ENCODE results near the gene PLA2R1. TPM values are rescaled to one million over a fixed set of nuclear protein-coding genes. Genes with fewer than 3 reads are reported as not detected.

PLA2R1 gene
- total RNA-seq, 4 donors from 2014 or later = 18.3 to 52.0 (median 34.1) TPM

GRCh38 chr2:159925975-159926374, 136.4 kb downstream of the PLA2R1 start:
- DNase-seq (ENCODE audit: low spot score in 2 of 2) = no peak
- intact Hi-C loops (cut with DNase I; ENCODE audit: low total_unique reads) = no loop called here
- no peak for TF ChIP-seq CTCF (IDR thresholded peaks at IDR 0.05)
- no peak for TF ChIP-seq POLR2A (IDR thresholded peaks at IDR 0.05)
- no peak overlapping the region for H3K4me3 ChIP-seq (ENCODE audit: low read depth, poor library complexity, severe bottlenecking)
- WGBS, 2 donors = 77 to 83% methylated on average over 3 of the region's 3 CpGs

DNA sequence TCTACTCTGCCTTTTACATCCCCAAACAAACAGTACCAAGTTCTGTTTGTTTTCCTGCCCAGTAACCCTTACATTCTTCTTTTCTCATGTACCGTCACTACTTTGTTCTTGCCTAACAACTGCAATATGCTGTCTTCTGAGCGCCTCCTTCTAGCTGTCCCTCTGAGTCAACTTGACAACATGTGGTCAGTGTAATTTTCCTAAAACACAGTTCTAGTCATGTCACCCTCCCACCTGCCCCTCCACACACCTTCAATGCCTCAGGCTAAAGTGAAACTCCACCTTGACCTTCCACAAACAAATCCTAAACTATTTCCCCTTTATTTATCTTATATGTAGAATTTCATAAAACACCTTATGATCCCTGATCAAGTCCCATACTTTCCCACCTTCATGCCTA, 139.9 kb downstream of the PLA2R1 start:
- no peak for DNase-seq (ENCODE audit: low spot score in 2 of 2)
- TF ChIP-seq POLR2A (IDR thresholded peaks at IDR 0.05) (no peak), CTCF (IDR thresholded peaks at IDR 0.05) (no peak)
- WGBS, 2 donors = 82 to 83% methylated on average over 2 of the region's 2 CpGs
- intact Hi-C loops (cut with DNase I; ENCODE audit: low total_unique reads) = no loop called here
- no peak overlapping the region for H3K4me3 ChIP-seq (ENCODE audit: low read depth, poor library complexity, severe bottlenecking)

DNA sequence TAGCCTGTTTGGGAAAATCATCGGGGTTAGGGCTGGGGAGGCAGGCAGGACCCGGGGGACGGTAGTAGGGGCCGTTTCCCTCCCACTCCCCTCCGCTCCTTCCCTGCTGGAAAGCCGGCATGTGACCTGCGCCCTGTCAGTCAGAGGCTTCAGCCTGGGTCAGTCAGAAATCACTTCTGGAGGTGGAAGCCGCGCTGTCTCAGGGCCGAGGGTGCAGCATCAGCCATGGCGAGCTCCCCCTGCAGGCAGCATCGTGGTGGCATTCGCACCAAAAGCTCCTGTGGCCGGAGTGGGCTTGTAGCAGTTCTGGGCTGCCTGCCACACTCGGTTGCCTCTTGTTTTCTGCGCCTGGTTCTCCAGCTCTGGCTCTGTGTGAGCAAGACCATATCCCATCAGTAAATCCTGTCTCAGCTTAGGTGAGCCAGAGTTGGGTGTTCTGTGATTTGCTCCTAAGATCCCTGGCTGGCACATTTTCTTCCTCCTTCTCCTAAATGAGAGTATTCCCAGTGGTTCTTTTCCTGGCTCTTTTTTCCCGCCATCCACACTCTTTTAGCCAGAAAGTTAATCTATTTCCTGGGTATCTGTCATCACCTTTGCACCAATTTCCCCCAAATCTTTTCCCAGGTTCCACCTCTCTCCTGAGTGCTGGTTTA, 140.5 kb downstream of the PLA2R1 start:
- no peak for TF ChIP-seq CTCF (IDR thresholded peaks at IDR 0.05)
- no peak for TF ChIP-seq POLR2A (IDR thresholded peaks at IDR 0.05)
- DNase-seq (ENCODE audit: low spot score in 2 of 2) = peak; percentile 58 to 92
- 22 to 23% methylated on average over 12 to 16 of the region's 17 CpGs for WGBS, 2 donors
- intact Hi-C loops (cut with DNase I; ENCODE audit: low total_unique reads) = no loop called here
- no peak overlapping the region for H3K4me3 ChIP-seq (ENCODE audit: low read depth, poor library complexity, severe bottlenecking)

DNA sequence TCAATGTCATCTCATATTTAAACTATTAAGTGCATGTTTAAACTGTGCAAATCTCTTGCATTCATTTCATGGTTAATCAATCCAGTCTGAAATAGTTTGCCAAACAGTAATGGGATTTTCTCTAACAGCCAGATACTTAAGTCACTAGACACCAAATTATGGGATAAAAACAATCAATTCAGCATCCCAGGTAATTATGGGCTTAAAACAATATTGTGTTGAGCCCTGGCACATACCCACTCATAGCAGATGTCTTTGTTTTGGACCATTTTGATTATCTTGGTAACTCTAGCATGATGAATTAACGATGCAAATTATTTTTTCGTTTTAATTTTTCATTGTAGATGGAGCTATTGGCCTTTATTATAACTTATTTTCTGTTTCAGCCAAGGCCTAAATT, 145.9 kb downstream of the PLA2R1 start:
- TF ChIP-seq CTCF (IDR thresholded peaks at IDR 0.05) = no peak
- TF ChIP-seq POLR2A (IDR thresholded peaks at IDR 0.05) = no peak
- no peak overlapping the region for H3K4me3 ChIP-seq (ENCODE audit: low read depth, poor library complexity, severe bottlenecking)
- 87 to 89% methylated on average over 2 of the region's 2 CpGs for WGBS, 2 donors
- DNase-seq (ENCODE audit: low spot score in 2 of 2) = no peak
- intact Hi-C loops (cut with DNase I; ENCODE audit: low total_unique reads) = loop anchor here (10.0 kb wide), 1 partner anchor 1068 kb away; no protein-coding TSS in a partner anchor

DNA sequence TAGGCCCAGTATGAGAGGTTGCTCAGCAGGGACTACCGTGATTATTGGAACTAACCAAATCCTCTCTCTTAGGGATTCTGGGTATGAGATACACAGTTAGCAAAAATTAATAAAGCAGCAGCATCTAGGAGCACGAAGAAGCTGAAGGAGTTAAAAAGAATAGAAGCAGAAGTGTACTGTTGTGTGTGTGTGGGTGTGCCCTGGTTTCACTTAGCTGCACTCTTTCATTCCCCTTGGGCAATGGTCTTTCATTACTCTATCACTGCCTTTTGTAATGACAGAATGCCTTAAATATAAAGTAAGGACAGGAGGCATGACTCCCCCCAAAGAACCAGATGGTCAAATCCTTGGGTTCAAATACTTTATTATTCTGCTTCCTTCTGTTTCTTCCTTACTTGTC, 148.5 kb downstream of the PLA2R1 start:
- WGBS, 2 donors = 88 to 96% methylated on average over 2 of the region's 2 CpGs
- H3K4me3 ChIP-seq (ENCODE audit: low read depth, poor library complexity, severe bottlenecking) = no peak overlapping the region
- intact Hi-C loops (cut with DNase I; ENCODE audit: low total_unique reads) = loop anchor here (10.0 kb wide), 1 partner anchor 1071 kb away; no protein-coding TSS in a partner anchor
- TF ChIP-seq CTCF (IDR thresholded peaks at IDR 0.05) (no peak), POLR2A (IDR thresholded peaks at IDR 0.05) (no peak)
- DNase-seq (ENCODE audit: low spot score in 2 of 2) = no peak

- TF ChIP-seq CTCF (IDR thresholded peaks at IDR 0.05) (no peak), POLR2A (IDR thresholded peaks at IDR 0.05) (no peak)
- no peak overlapping the region for H3K4me3 ChIP-seq (ENCODE audit: low read depth, poor library complexity, severe bottlenecking)
- 88 to 89% methylated on average over 4 of the region's 4 CpGs for WGBS, 2 donors
- DNase-seq (ENCODE audit: low spot score in 2 of 2) = no peak
- intact Hi-C loops (cut with DNase I; ENCODE audit: low total_unique reads) = loop anchor here (10.0 kb wide), 1 partner anchor 1072 kb away; no protein-coding TSS in a partner anchor
These were observed 149.8 kb downstream of the PLA2R1 start for GRCh38 chr2:159912580-159912979.

Measured in lower leg skin (tissue), 4 donors.